Suprapubic skin (tissue), 3 donors: ENCODE measurements around the gene DAB1.

Experiments
- CTCF ChIP-seq, 2 donors: fragments of 200-600 bp in 1 of 2; fragments of 450-650 bp in 1 of 2; sonication (generic) in 1 of 2; IDR thresholded peaks; one replicate each; pipeline ENCODE4 v1.5.1; 2016 to 2019; ENCODE audit warnings: antibody characterized with exemption in 2 of 2, mild to moderate bottlenecking in 1 of 2, moderate library complexity in 1 of 2
- POLR2AphosphoS5 ChIP-seq, 3 donors: sonication (generic); formaldehyde crosslinking; IDR thresholded peaks; one replicate each; pipeline ENCODE4 v1.6.1; 2017; ENCODE audit warnings: antibody characterized with exemption in 3 of 3

DNA sequence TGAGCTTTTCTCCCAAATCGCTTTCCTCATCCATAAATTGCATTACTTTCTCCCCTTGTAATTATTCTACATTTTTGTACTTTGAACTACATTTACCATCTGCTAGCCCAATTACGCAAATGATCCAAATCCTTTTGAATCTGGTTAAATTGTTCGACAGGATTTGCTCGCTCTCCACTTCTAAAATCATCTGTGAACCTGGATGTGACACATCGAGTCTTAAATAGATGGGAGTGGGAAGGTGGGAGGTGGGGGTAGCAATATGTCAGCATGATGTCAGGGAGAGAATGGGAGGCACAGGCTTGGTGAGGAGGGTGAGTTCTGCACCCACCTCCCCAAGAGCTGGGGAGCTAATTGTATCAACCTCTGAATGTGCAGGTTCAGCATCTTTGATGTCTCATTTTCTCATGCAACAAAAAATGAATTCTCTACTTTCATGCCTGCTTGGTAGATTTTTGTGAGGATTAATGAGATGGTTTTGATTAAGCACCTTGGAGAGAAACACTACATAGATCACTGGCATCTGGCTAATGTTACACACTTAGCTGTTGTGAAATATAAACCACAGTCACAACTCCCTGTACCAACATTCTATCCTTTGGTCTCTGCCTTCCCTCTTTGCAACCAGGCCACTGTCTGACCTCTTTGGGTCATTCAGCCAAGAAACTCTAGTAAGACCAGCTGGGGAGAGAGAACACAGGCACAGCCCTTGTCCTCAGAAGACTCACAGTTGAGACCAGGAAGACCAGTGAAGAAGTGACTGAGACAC is 165.1 kb downstream of the DAB1 start:
- no peak for TF ChIP-seq CTCF (IDR thresholded peaks at IDR 0.05)
- no peak for TF ChIP-seq POLR2AphosphoS5 (IDR thresholded peaks at IDR 0.05)
